Endothelial cell of umbilical vein (primary cell): ENCODE measurements around the gene PGD.

Experiments
- CTCF ChIP-seq, 2 donors: IDR thresholded peaks; 1 replicate in 1 of 2; 2 replicates in 1 of 2; pipeline ENCODE4 v1.5.1; 2011; ENCODE audit warnings: low read length in 2 of 2, mild to moderate bottlenecking in 2 of 2, moderate library complexity in 2 of 2, control low read depth in 1 of 2, inconsistent platforms in 1 of 2, low read depth in 1 of 2; ENCODE audit not compliant: insufficient read depth in 1 of 2; ENCODE audit errors: extremely low read depth in 1 of 2
- POLR2A ChIP-seq: IDR thresholded peaks from 2 replicates; pipeline ENCODE4 v1.6.1; 2012; ENCODE audit warnings: low read depth, mild to moderate bottlenecking, control low read depth, low read length

GRCh38 chr1:10402729-10403274, 3.9 kb downstream of the PGD start:
- TF ChIP-seq POLR2A (no peak), CTCF (IDR thresholded peaks at IDR 0.05; ENCODE audit: extremely low read depth in 1 of 2, insufficient read depth in 1 of 2, low read depth in 1 of 2, low read length in 2 of 2) (no peak)
